Thyroid gland (tissue), 4 donors: ENCODE measurements around the gene BCAS1. TPM values are rescaled to one million over a fixed set of nuclear protein-coding genes. Genes with fewer than 3 reads are reported as not detected.

Experiments
- DNase-seq, 2 donors: peaks; one replicate each; pipeline ENCODE4 v3.0.0-alpha.2; 2019
- H3K27ac ChIP-seq, 3 donors: fragments of 200-600 bp; sonication (generic); 1 replicate in 2 of 3; 2 replicates in 1 of 3; pipeline ENCODE4 v1.5.1; 2016 to 2019; ENCODE audit warnings: mild to moderate bottlenecking in 1 of 3, moderate library complexity in 1 of 3
- H3K27me3 ChIP-seq: fragments of 200-600 bp; sonication (generic); one replicate; pipeline ENCODE4 v1.5.1; 2019
- H3K36me3 ChIP-seq, 2 donors: fragments of 200-600 bp; sonication (generic); one replicate each; pipeline ENCODE4 v1.5.1; 2016 to 2019
- H3K4me1 ChIP-seq, 2 donors: fragments of 200-600 bp; sonication (generic); one replicate each; pipeline ENCODE4 v1.5.1; 2017 to 2019
- H3K4me3 ChIP-seq, 3 donors: fragments of 200-600 bp; sonication (generic); replicated peaks in 1 of 3; 1 replicate in 2 of 3; 2 replicates in 1 of 3; pipeline ENCODE4 v1.5.1; 2016; ENCODE audit warnings: mild to moderate bottlenecking in 1 of 3
- H3K9me3 ChIP-seq: fragments of 200-600 bp; sonication (generic); one replicate; pipeline ENCODE4 v1.5.1; 2017
- POLR2A ChIP-seq, 2 donors: fragments of 450-650 bp; IDR thresholded peaks; one replicate each; pipeline ENCODE4 v1.6.1; 2017; ENCODE audit warnings: antibody characterized with exemption in 2 of 2, mild to moderate bottlenecking in 2 of 2, moderate library complexity in 1 of 2
- WGBS, 2 donors: methylation state at CpG; one replicate each; pipeline ENCODE4 v1.1.5; 2017; 5-methylcytosine and 5-hydroxymethylcytosine counted together
- intact Hi-C: fragments of 100-400 bp; cut with DNase I; formaldehyde crosslinking; loops from one replicate; pipeline ENCODE4 v1.15.1; 2023
- total RNA-seq, 4 donors: library from RNA; depleted of rRNA; stranded (reverse); fragments of >200 nt; gene quantifications; one replicate each; pipeline ENCODE4 v1.2.3, GENCODE V29; 2016
- TF ChIP-seq, protein P1 (sequence below), 6 experiments: fragments of 200-600 bp in 3 of 6; fragments of 450-650 bp in 3 of 6; sonication (generic) in 3 of 6; IDR thresholded peaks; one replicate each; pipeline ENCODE4 v1.5.1; 2016 to 2019; ENCODE audit warnings: antibody characterized with exemption in 6 of 6, mild to moderate bottlenecking in 2 of 6, inconsistent platforms in 1 of 6, moderate library complexity in 1 of 6

The BCAS1 gene
- total RNA-seq, 4 donors from 2014 or later, result 0.11 TPM; not detected in 3

DNA sequence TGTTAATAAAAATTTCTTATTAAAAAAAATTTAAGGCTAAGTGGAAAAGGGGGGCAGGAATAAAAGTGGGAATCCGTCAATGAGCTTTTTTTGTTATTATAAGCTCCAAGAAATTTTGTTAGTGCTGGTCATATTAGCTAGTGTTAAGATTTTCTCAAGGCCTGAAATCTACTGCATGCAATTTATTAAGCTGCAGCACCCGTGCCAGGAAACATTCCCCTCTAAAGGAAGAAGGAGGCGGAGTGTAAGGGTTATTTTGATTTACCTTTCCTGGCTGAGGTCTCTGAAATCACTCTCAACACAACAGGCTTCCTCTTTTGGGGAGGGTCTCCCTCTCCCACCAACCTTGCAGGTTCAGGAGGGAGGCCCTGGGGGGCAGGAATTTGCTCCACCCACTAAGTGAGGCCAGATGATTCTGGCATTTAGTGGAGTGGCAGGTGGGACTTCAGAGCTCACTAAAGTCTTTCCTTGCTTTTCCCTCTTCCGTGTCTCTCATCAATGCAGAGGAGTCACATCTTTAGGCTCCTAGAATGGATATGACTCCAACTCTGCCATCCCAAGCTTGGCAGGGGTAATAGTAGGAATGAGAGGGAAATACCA is 168.8 kb downstream of the BCAS1 start:
- intact Hi-C loops, result no loop called here
- Histone ChIP-seq H3K4me3 (no peak overlapping the region), H3K36me3 (no peaks in the 10 kb centered on the region), H3K27ac (peak overlapping the region; percentile 36 to 88 (median 53)), H3K27me3 (no peaks in the 10 kb centered on the region), H3K9me3 (no peaks in the 10 kb centered on the region), H3K4me1 (peaks cover 15 to 31% of the 10 kb centered on the region in 2 donors)
- no peak for TF ChIP-seq POLR2A (IDR thresholded peaks at IDR 0.05)
- TF ChIP-seq, protein P1, sequence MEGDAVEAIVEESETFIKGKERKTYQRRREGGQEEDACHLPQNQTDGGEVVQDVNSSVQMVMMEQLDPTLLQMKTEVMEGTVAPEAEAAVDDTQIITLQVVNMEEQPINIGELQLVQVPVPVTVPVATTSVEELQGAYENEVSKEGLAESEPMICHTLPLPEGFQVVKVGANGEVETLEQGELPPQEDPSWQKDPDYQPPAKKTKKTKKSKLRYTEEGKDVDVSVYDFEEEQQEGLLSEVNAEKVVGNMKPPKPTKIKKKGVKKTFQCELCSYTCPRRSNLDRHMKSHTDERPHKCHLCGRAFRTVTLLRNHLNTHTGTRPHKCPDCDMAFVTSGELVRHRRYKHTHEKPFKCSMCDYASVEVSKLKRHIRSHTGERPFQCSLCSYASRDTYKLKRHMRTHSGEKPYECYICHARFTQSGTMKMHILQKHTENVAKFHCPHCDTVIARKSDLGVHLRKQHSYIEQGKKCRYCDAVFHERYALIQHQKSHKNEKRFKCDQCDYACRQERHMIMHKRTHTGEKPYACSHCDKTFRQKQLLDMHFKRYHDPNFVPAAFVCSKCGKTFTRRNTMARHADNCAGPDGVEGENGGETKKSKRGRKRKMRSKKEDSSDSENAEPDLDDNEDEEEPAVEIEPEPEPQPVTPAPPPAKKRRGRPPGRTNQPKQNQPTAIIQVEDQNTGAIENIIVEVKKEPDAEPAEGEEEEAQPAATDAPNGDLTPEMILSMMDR (IDR thresholded peaks at IDR 0.05), result no peak
- 46 to 48% methylated on average over 4 of the region's 4 CpGs for WGBS, 2 donors
- peak in 1 of 2 donors; percentile 31 for DNase-seq

DNA sequence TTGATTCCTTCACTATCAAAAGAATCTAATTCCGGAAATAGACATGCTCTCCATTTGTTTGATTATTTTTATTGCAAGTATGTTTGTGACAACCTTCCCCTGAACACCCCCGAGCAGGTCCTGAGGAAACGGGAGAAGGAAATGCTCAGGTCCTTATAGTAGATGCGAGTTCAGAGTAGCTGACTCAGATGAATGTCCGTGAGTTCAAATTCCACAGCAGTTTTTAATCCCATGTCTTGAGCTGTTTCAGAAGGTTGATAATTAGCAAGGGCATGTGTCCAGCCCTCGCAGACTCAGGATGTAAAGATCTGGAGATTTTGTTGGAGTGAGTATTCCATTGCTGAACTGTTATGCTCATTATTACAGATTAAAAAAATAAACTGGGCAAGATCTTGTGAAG is 169.3 kb downstream of the BCAS1 start:
- Histone ChIP-seq H3K4me1 (peaks cover 15 to 31% of the 10 kb centered on the region in 2 donors), H3K27me3 (no peaks in the 10 kb centered on the region), H3K36me3 (no peaks in the 10 kb centered on the region), H3K4me3 (no peak overlapping the region), H3K27ac (peak overlapping the region; percentile 2 to 88 (median 53)), H3K9me3 (no peaks in the 10 kb centered on the region)
- TF ChIP-seq, protein P1 (IDR thresholded peaks at IDR 0.05), result no peak
- TF ChIP-seq POLR2A (IDR thresholded peaks at IDR 0.05), result no peak
- intact Hi-C loops, result no loop called here
- 58 to 67% methylated on average over 6 of the region's 6 CpGs for WGBS, 2 donors
- DNase-seq, result no peak

DNA sequence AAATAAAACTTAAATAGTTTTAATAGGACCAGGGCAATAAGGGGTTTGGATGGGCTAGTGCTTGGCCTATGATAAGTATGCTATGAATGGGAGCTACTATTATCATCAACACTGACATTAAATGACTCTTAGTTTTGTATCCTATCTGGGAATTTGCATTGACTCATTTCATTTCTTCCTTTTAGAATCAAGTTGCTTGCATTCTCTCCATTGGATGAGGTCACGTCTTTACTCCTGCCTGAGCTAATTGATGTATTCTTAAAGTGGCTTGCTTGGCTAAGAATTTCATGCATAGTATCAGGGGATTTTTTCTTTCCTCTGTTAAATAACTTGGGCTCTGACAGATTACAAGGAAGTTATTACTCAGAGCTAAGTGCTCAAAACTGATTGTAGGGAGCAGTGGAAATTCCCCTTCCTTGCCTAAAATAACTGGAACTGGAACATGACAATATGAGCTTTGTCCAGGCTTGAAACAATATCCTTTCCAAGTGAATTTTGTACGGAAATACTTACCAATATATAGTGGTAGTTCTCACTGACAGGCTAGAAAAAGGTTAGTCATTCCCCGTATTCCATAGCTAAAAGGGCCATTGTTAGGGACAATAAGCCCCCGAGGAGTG is 169.9 kb downstream of the BCAS1 start:
- Histone ChIP-seq H3K4me1 (peaks cover 15 to 31% of the 10 kb centered on the region in 2 donors), H3K36me3 (no peaks in the 10 kb centered on the region), H3K27ac (peak overlapping the region; percentile 2 to 88 (median 53)), H3K4me3 (no peak overlapping the region), H3K9me3 (no peaks in the 10 kb centered on the region), H3K27me3 (no peaks in the 10 kb centered on the region)
- WGBS, 2 donors, result 63 to 69% methylated on average over 4 of the region's 4 CpGs
- TF ChIP-seq, protein P1 (IDR thresholded peaks at IDR 0.05), result no peak
- TF ChIP-seq POLR2A (IDR thresholded peaks at IDR 0.05), result no peak
- no peak for DNase-seq
- intact Hi-C loops, result no loop called here

DNA sequence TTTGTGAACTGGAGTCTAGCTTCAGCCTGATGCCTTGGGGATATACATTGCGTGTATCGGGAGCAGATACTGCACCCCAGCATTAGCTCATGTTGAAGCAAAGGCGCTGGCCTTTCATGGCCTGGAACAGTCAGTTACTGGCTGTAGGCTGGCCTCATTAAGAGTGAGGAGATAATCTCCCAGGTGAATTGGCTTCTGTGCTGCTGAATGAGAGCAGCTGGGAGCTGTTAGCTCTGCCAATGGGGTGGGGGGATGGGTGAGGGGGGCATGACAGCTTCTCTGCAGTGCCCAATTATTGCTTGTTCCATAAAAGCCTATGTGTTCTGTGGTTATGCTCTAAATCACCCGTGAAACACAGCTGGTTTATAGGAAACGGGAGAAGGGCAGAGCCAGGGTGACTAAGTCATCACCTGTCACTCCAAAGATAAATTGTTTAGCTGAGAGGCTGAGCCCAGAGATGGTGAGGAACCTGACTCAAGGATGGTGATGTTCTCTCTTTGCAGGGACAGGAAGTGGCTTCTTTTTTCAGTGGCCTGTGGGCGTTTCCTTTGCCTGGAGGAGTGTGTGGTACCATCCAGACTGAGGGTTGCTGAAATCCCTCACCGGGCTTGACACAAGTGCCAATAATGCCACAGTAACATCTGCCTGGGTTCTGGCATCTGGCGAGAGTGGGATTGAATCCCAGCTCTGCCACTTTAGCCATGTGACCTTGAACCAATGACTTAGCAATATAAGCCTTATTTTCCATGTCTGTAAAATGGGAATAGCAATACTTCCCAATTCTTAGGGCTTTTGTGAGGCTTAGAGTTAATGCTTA is 170.8 kb downstream of the BCAS1 start:
- Histone ChIP-seq H3K9me3 (no peaks in the 10 kb centered on the region), H3K4me1 (peaks cover 15 to 31% of the 10 kb centered on the region in 2 donors), H3K4me3 (no peak overlapping the region), H3K27ac (peak overlapping the region in 1 of 3 donors; percentile 88), H3K27me3 (no peaks in the 10 kb centered on the region), H3K36me3 (no peaks in the 10 kb centered on the region)
- WGBS, 2 donors, result 81 to 86% methylated on average over 8 of the region's 8 CpGs
- no peak for TF ChIP-seq POLR2A (IDR thresholded peaks at IDR 0.05)
- TF ChIP-seq, protein P1 (IDR thresholded peaks at IDR 0.05), result no peak
- intact Hi-C loops, result no loop called here
- no peak for DNase-seq
